ENCODE data around the gene AP3M1. TPM values are rescaled to one million over a fixed set of nuclear protein-coding genes. Genes with fewer than 3 reads are reported as not detected.

AP3M1 gene
- total RNA-seq, 2 experiments from 2014 or later = 35.4 to 42.2 TPM

DNA sequence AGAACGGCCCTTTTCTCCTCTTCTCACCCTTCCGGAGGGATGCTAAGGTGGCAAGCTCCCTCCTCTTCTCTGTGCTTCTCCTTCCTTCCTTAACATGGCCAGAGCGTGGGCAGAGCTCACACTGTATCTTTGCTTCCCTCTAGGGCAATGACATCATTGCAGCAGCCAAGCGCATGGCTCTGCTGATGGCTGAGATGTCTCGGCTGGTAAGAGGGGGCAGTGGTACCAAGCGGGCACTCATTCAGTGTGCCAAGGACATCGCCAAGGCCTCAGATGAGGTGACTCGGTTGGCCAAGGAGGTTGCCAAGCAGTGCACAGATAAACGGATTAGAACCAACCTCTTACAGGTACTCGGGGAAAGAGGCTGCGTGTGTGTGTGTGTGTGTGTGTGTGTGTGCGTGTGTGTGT is 36.6 kb downstream of the AP3M1 start:
- intact Hi-C loops (cut with micrococcal nuclease) = no loop called here
- CTCF ChIA-PET = interaction anchor here (1.1 kb wide), 1 partner anchor 10 kb away, joined by 3 read pairs; no protein-coding TSS in a partner anchor
- POLR2A ChIA-PET = no interaction called here
- H3K9me3 Mint-ChIP-seq = no peaks in the 10 kb centered on the region
- peaks cover 59% of the 10 kb centered on the region for H3K36me3 Mint-ChIP-seq (ENCODE audit: low read depth)
- peaks cover 11% of the 10 kb centered on the region for H3K4me1 Mint-ChIP-seq (ENCODE audit: low read depth)
- no peak overlapping the region for H3K4me3 Mint-ChIP-seq
- H3K27ac Mint-ChIP-seq = no peak overlapping the region
- TF ChIP-seq, protein P1, sequence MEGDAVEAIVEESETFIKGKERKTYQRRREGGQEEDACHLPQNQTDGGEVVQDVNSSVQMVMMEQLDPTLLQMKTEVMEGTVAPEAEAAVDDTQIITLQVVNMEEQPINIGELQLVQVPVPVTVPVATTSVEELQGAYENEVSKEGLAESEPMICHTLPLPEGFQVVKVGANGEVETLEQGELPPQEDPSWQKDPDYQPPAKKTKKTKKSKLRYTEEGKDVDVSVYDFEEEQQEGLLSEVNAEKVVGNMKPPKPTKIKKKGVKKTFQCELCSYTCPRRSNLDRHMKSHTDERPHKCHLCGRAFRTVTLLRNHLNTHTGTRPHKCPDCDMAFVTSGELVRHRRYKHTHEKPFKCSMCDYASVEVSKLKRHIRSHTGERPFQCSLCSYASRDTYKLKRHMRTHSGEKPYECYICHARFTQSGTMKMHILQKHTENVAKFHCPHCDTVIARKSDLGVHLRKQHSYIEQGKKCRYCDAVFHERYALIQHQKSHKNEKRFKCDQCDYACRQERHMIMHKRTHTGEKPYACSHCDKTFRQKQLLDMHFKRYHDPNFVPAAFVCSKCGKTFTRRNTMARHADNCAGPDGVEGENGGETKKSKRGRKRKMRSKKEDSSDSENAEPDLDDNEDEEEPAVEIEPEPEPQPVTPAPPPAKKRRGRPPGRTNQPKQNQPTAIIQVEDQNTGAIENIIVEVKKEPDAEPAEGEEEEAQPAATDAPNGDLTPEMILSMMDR (IDR thresholded peaks at IDR 0.05) = no peak
- no peak for DNase-seq
- ATAC-seq = no peak
- no peaks in the 10 kb centered on the region for H3K27me3 Mint-ChIP-seq

- peaks cover 56% of the 10 kb centered on the region for H3K36me3 Mint-ChIP-seq (ENCODE audit: low read depth)
- ChIA-PET POLR2A (no interaction called here), CTCF (interaction anchor here (0.9 to 1.1 kb wide), 2 partner anchors 11 to 55 kb away, joined by 3 read pairs; no protein-coding TSS in a partner anchor)
These were observed 37.1 kb downstream of the AP3M1 start for GRCh38 chr10:74113546-74113945.

DNA sequence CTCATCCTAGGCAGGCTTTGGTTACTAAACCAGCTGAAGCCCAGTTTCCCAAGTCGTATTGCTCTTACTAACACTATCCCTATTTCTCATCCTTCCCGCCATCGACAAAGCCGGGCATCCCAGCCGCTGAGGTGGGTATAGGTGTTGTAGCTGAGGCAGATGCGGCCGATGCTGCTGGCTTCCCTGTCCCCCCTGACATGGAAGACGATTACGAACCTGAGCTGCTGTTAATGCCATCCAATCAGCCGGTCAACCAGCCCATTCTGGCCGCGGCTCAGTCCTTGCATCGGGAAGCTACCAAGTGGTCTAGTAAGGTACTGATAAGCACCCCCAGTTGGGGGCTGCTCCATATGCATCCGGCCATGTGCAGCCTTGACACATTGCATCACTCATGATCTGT is 38.8 kb downstream of the AP3M1 start:
- intact Hi-C loops (cut with micrococcal nuclease) = no loop called here
- Mint-ChIP-seq H3K36me3 (ENCODE audit: low read depth) (peaks cover 46% of the 10 kb centered on the region), H3K27me3 (no peaks in the 10 kb centered on the region), H3K4me1 (ENCODE audit: low read depth) (no peaks in the 10 kb centered on the region), H3K4me3 (no peak overlapping the region), H3K27ac (no peak overlapping the region), H3K9me3 (no peaks in the 10 kb centered on the region)
- POLR2A ChIA-PET = no interaction called here
- ATAC-seq (no peak), DNase-seq (no peak)
- CTCF ChIA-PET = interaction anchor here (1.0 to 1.4 kb wide), 2 partner anchors 171 to 226 kb away, joined by 4 read pairs; no protein-coding TSS in a partner anchor
- TF ChIP-seq, protein P1 (IDR thresholded peaks at IDR 0.05) = no peak

More at GRCh38 chr10:74113546-74113945, 37.1 kb downstream of the AP3M1 start:
- ATAC-seq = no peak
- H3K27ac Mint-ChIP-seq = no peak overlapping the region
- no peaks in the 10 kb centered on the region for H3K27me3 Mint-ChIP-seq
- TF ChIP-seq, protein P1 (IDR thresholded peaks at IDR 0.05) = no peak
- intact Hi-C loops (cut with micrococcal nuclease) = no loop called here
- DNase-seq = no peak
- no peaks in the 10 kb centered on the region for H3K9me3 Mint-ChIP-seq
- H3K4me3 Mint-ChIP-seq = no peak overlapping the region
- peaks cover 11% of the 10 kb centered on the region for H3K4me1 Mint-ChIP-seq (ENCODE audit: low read depth)

DNA sequence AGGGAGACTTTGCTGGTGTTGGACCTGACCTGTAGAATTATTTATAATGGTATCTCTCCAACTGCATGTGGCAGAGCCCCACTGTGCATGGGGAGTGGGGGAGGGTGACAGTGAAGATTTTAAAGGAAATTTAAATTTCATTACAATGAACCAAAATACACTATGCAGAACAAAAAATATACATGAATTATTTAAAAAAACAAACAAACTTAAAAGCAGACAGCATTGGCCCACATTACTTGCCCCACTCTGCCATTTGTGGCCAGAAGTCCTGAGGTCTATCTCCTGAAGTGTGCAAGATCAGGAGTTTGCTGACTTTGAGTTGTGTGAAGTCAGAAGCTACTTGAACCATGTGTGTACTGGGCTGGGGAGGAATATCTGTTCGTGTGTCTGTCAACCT is 40.5 kb downstream of the AP3M1 start:
- Mint-ChIP-seq H3K27me3 (no peaks in the 10 kb centered on the region), H3K4me1 (ENCODE audit: low read depth) (no peaks in the 10 kb centered on the region), H3K27ac (peak overlapping the region; percentile 9), H3K36me3 (ENCODE audit: low read depth) (peaks cover 42% of the 10 kb centered on the region), H3K4me3 (no peak overlapping the region), H3K9me3 (no peaks in the 10 kb centered on the region)
- ChIA-PET POLR2A (interaction anchor here (0.8 to 1.2 kb wide), 3 partner anchors 8 to 15 kb away, joined by 3 read pairs; no protein-coding TSS in a partner anchor), CTCF (interaction anchor here (0.5 to 1.4 kb wide), 4 partner anchors 14 to 428 kb away, joined by 3 to 4 read pairs (median 4); no protein-coding TSS in a partner anchor)
- ATAC-seq (no peak), DNase-seq (no peak)
- intact Hi-C loops (cut with micrococcal nuclease) = no loop called here
- TF ChIP-seq, protein P1 (IDR thresholded peaks at IDR 0.05) = no peak

DNA sequence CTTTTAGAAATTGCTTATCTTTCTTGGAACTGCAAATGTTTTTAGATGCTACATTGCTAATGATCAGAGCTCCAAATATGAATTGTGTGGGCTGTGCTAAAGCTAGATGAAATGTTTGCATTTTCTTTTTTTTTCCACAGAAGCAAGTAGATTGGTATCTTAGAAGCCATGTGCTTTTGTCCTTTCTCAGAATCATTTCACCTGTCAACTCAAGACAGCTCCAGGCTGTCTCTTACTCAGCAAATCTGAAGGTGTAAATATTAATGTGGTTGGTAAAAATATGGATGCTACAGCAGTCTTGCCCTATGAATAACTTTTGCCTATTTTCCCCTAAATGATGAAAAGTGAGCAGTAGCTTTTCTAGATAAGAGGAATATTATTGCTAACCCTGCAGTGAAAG is 41.2 kb downstream of the AP3M1 start:
- intact Hi-C loops (cut with micrococcal nuclease) = no loop called here
- H3K27ac Mint-ChIP-seq = peak overlapping the region; percentile 55
- no peaks in the 10 kb centered on the region for H3K9me3 Mint-ChIP-seq
- ChIA-PET POLR2A (interaction anchor here (0.8 to 1.2 kb wide), 4 partner anchors 8 to 26 kb away, joined by 3 read pairs; no protein-coding TSS in a partner anchor), CTCF (interaction anchor here (1.1 to 1.5 kb wide), 7 partner anchors 14 to 229 kb away, joined by 3 to 6 read pairs (median 4); no protein-coding TSS in a partner anchor)
- TF ChIP-seq, protein P1 (IDR thresholded peaks at IDR 0.05) = no peak
- H3K4me1 Mint-ChIP-seq (ENCODE audit: low read depth) = no peaks in the 10 kb centered on the region
- no peaks in the 10 kb centered on the region for H3K27me3 Mint-ChIP-seq
- DNase-seq (no peak), ATAC-seq (no peak)
- no peak overlapping the region for H3K4me3 Mint-ChIP-seq
- H3K36me3 Mint-ChIP-seq (ENCODE audit: low read depth) = peaks cover 40% of the 10 kb centered on the region
